Neural crest cell (in vitro differentiated cells): ENCODE measurements around the gene INO80. TPM values are rescaled to one million over a fixed set of nuclear protein-coding genes. Genes with fewer than 3 reads are reported as not detected.

Experiments used
- DNase-seq: peaks from one replicate; pipeline ENCODE4 v3.0.0; 2021; ENCODE audit warnings: low read depth, mixed read lengths, low spot score
- H3K27ac Mint-ChIP-seq: one replicate; pipeline ENCODE4 v1.8.0; 2021; ENCODE audit warnings: mild to moderate bottlenecking, mixed read lengths; ENCODE audit not compliant: unreplicated experiment
- H3K27me3 Mint-ChIP-seq: 2 replicates; pipeline ENCODE4 v1.8.0; 2021; ENCODE audit warnings: low read depth, mild to moderate bottlenecking, mixed read lengths
- H3K36me3 Mint-ChIP-seq: 2 replicates; pipeline ENCODE4 v1.8.0; 2021; ENCODE audit warnings: low read depth, mild to moderate bottlenecking, mixed read lengths
- H3K4me1 Mint-ChIP-seq: 2 replicates; pipeline ENCODE4 v1.8.0; 2021; ENCODE audit warnings: mixed read lengths
- H3K4me3 Mint-ChIP-seq: one replicate; pipeline ENCODE4 v1.8.0; 2021; ENCODE audit warnings: mild to moderate bottlenecking, mixed read lengths
- H3K9me3 Mint-ChIP-seq: 2 replicates; pipeline ENCODE4 v1.8.0; 2021; ENCODE audit warnings: mixed read lengths
- total RNA-seq: library from RNA; stranded (reverse); gene quantifications from 2 replicates; pipeline ENCODE4 v1.2.1, GENCODE V29; 2021
- TF ChIP-seq, protein P1 (sequence below): fragments of 200-600 bp; sonication (generic); conservative IDR thresholded peaks from 2 replicates; pipeline ENCODE4 v1.5.0; 2021; ENCODE audit warnings: antibody characterized with exemption, mild to moderate bottlenecking

The INO80 gene
- total RNA-seq, 1 donor from 2014 or later, result 18.5 TPM

DNA sequence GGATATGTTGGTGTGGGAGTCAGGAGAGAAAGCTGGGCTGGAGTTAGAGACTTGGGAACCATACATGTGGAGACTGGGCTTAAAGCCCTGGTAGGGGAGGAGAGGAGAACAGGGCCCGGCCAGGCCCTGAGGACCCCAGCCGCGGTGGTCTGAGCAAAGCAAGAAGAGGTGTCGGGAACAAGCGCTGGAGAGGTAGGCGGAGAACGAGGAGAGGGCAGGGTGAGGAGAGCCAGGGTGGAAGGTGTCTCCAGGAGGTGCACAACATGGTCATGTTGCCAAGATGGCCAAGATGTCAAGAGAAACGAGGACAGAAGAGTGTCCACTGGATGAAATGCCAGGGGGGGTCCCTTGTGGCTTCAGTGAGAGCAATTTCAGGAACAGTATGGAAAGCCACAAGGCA is 157.4 kb downstream of the INO80 start:
- TF ChIP-seq, protein P1, sequence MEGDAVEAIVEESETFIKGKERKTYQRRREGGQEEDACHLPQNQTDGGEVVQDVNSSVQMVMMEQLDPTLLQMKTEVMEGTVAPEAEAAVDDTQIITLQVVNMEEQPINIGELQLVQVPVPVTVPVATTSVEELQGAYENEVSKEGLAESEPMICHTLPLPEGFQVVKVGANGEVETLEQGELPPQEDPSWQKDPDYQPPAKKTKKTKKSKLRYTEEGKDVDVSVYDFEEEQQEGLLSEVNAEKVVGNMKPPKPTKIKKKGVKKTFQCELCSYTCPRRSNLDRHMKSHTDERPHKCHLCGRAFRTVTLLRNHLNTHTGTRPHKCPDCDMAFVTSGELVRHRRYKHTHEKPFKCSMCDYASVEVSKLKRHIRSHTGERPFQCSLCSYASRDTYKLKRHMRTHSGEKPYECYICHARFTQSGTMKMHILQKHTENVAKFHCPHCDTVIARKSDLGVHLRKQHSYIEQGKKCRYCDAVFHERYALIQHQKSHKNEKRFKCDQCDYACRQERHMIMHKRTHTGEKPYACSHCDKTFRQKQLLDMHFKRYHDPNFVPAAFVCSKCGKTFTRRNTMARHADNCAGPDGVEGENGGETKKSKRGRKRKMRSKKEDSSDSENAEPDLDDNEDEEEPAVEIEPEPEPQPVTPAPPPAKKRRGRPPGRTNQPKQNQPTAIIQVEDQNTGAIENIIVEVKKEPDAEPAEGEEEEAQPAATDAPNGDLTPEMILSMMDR, result no peak
- peaks cover 5% of the 10 kb centered on the region for H3K27me3 Mint-ChIP-seq
- peaks cover 25% of the 10 kb centered on the region for H3K4me1 Mint-ChIP-seq
- H3K9me3 Mint-ChIP-seq, result peaks cover 3% of the 10 kb centered on the region
- H3K4me3 Mint-ChIP-seq, result peak overlapping the region; percentile 16
- H3K27ac Mint-ChIP-seq, result peak overlapping the region; percentile 72
- no peaks in the 10 kb centered on the region for H3K36me3 Mint-ChIP-seq
- no peak for DNase-seq

DNA sequence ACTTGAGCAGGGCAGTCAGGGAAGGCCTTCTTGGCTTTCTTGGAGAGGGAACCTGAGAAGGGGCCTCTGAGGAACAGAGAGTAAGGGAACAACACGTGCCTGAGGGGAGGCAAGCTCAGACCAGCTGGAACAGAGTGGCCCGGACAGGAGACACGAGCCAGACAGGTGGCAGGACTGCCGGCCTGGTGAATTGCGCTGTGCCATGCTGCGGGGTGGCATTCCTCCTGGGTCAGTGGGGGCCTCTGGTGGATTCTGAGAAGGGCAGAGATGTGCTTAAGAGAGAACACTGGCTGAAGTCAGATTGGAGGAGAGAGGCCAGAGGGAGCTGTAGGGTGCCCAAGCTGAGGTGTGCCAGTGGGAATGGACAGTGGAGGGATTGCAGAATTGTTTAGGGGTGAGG is 157.9 kb downstream of the INO80 start:
- no peak overlapping the region for H3K27ac Mint-ChIP-seq
- peaks cover 7% of the 10 kb centered on the region for H3K27me3 Mint-ChIP-seq
- H3K4me3 Mint-ChIP-seq, result peak overlapping the region; percentile 16
- TF ChIP-seq, protein P1, result no peak
- peaks cover 3% of the 10 kb centered on the region for H3K9me3 Mint-ChIP-seq
- peaks cover 29% of the 10 kb centered on the region for H3K4me1 Mint-ChIP-seq
- H3K36me3 Mint-ChIP-seq, result no peaks in the 10 kb centered on the region
- DNase-seq, result no peak

DNA sequence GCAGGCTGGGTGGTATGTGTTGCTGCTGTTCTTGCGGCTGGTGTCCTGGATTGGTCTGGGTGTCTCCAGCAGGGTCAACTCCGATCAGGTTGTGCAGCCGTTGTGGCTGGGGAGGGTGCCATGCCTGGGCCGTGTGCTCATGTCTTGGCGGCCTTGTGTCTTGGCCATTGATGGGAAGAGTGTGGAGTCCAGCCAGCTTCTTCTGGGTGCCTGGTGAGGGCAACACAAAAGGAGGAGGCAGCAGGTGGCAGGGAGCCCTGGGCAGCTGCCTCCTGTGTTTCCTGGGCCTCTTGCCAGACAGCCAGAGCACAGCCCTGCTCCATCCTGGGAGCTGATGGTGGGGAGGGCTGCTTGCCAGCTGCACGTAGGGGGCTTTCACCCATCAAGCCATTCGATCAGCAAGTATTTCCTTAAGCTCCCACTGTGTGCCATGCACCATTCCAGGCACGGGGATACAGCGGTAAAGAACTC is 158.5 kb downstream of the INO80 start:
- Mint-ChIP-seq H3K27ac (no peak overlapping the region), H3K4me3 (peak overlapping the region; percentile 31), H3K36me3 (no peaks in the 10 kb centered on the region), H3K9me3 (no peaks in the 10 kb centered on the region), H3K27me3 (peaks cover 8% of the 10 kb centered on the region), H3K4me1 (peaks cover 33% of the 10 kb centered on the region)
- TF ChIP-seq, protein P1, result no peak
- DNase-seq, result no peak

DNA sequence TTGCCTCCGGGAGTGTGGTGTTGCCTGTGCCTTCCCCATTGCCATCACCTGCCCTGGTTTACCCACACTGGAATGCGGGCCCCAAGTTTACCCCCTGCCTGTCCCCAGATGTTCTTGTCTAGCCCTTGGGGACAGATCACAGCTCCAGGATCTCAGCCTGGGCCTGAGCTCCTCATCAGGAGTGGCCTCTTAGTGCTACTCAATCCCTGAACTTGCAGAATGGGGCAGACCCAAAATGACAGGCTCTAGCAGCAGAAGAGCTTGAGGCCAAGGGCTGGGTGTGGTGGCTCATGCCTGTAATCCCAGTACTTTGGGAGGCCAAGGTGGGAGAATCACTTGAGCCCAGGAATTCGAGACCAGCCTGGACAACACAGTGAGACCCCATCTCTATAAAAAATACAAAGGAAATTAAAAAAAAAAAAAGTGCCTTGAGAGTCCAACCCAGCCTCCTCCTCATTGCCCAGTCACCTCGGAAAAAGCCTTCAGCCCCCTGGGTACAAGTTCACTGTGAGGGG is 159.0 kb downstream of the INO80 start:
- Mint-ChIP-seq H3K4me1 (peaks cover 38% of the 10 kb centered on the region), H3K4me3 (no peak overlapping the region), H3K36me3 (no peaks in the 10 kb centered on the region), H3K9me3 (no peaks in the 10 kb centered on the region), H3K27me3 (peaks cover 8% of the 10 kb centered on the region), H3K27ac (no peak overlapping the region)
- DNase-seq, result no peak
- TF ChIP-seq, protein P1, result no peak

DNA sequence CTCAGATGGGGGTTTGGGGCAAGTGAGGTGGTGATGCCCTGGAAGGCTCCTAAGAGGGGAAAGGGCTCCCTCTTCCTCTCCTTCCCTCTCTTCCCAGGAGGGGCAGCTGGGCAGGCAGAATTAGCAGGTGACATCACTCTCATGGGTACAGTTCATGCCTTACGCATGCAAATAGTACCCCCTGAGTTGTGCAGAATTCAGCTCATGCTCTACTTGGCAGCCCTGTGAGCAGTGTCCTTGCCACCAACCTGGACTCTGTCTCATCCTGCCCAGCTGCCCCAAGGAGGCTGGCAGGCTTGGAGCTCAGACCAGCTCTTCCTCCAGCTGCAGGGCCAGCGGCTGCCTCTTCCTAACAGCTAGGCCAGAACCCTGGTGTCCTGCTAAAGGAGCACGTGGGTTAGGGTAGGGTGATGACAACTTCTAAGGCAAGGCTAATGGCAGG is 159.5 kb downstream of the INO80 start:
- H3K27ac Mint-ChIP-seq, result no peak overlapping the region
- H3K27me3 Mint-ChIP-seq, result peaks cover 8% of the 10 kb centered on the region
- H3K4me3 Mint-ChIP-seq, result peak overlapping the region; percentile 54
- H3K4me1 Mint-ChIP-seq, result peaks cover 43% of the 10 kb centered on the region
- no peaks in the 10 kb centered on the region for H3K36me3 Mint-ChIP-seq
- no peak for DNase-seq
- TF ChIP-seq, protein P1, result no peak
- no peaks in the 10 kb centered on the region for H3K9me3 Mint-ChIP-seq
